Suprapubic skin (tissue), 3 donors: Measurements from ENCODE around the gene ANTXR1.

Experiments
- POLR2A ChIP-seq, 2 donors: fragments of 450-650 bp; IDR thresholded peaks; one replicate each; pipeline ENCODE4 v1.6.1; 2017; ENCODE audit warnings: antibody characterized with exemption in 2 of 2, mild to moderate bottlenecking in 2 of 2, moderate library complexity in 2 of 2
- TF ChIP-seq, protein P1 (sequence below), 2 donors: fragments of 200-600 bp in 1 of 2; fragments of 450-650 bp in 1 of 2; sonication (generic) in 1 of 2; IDR thresholded peaks; one replicate each; pipeline ENCODE4 v1.5.1; 2016 to 2019; ENCODE audit warnings: antibody characterized with exemption in 2 of 2, mild to moderate bottlenecking in 1 of 2, moderate library complexity in 1 of 2

DNA sequence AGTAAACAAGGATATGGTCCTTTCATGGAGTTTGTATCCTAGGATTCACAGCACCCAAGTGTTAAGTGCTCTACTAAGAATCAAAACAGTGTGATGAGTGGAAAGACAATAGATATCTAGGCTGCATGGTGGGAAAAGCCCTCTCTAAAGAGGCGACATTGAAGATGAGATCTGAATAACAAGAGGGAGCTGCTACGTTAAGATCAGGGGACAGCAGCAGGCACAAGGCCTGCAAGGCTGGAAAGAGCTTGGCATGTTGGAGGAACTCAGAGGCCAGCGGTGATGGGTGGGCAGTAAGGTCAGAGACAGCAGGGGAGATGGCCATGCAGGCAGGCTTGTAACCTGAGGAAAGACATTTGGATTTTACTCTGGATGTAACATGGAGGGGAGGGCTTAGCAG is 196.5 kb downstream of the ANTXR1 start:
- TF ChIP-seq, protein P1, sequence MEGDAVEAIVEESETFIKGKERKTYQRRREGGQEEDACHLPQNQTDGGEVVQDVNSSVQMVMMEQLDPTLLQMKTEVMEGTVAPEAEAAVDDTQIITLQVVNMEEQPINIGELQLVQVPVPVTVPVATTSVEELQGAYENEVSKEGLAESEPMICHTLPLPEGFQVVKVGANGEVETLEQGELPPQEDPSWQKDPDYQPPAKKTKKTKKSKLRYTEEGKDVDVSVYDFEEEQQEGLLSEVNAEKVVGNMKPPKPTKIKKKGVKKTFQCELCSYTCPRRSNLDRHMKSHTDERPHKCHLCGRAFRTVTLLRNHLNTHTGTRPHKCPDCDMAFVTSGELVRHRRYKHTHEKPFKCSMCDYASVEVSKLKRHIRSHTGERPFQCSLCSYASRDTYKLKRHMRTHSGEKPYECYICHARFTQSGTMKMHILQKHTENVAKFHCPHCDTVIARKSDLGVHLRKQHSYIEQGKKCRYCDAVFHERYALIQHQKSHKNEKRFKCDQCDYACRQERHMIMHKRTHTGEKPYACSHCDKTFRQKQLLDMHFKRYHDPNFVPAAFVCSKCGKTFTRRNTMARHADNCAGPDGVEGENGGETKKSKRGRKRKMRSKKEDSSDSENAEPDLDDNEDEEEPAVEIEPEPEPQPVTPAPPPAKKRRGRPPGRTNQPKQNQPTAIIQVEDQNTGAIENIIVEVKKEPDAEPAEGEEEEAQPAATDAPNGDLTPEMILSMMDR (IDR thresholded peaks at IDR 0.05) = no peak
- no peak for TF ChIP-seq POLR2A (IDR thresholded peaks at IDR 0.05)
